ENCODE results near the gene PAX4. TPM values are rescaled to one million over a fixed set of nuclear protein-coding genes. Genes with fewer than 3 reads are reported as not detected.

Gene PAX4
- total RNA-seq, 2 experiments from 2014 or later = not detected

DNA sequence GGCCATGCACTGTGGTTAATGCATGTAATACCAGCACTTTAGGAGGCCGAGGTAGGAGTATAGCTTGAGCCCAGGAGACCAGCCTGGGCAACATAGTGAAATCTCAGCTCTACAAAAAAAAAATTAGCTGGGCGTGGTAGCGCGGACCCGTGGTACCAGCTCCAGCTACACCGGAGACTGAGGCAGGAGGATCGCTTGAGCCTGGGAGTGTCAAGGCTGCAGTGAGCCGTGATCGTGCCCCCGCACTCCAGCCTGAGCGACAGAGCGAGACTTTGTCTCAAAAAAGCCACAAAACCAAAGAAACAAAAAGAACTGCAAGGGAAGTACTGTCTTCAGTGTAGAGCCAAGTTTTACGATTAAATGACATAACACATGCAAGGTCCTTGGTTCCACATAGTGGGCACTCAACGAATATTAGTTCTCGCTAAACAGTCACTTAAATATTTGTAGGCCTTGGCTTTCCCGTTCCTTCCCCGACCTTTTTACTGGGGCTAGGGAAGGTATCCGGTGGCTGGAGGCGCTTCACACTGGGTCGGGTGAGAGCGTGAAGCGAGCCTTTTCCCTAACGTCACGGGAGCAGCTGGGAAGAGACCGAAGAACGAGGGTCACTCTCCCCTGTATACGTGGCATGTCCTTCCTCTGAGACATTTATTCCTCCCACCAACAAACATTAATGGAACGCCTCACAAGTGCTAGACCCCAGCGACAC lies 33.1 kb upstream of the PAX4 start:
- POLR2A ChIA-PET = interaction anchor here (1.6 to 2.3 kb wide), 2 partner anchors 65 to 258 kb away, joined by 6 to 7 read pairs; partner anchors contain the start of genes GCC1 and ZNF800
- peaks cover 2% of the 10 kb centered on the region for H3K27me3 Mint-ChIP-seq
- H3K4me1 Mint-ChIP-seq = peaks cover 33% of the 10 kb centered on the region
- H3K27ac Mint-ChIP-seq = peak overlapping the region; percentile 97
- DNase-seq (peak; percentile 37), ATAC-seq (ENCODE audit: low read depth) (no peak)
- no peaks in the 10 kb centered on the region for H3K9me3 Mint-ChIP-seq
- H3K4me3 Mint-ChIP-seq = peak overlapping the region; percentile 98
- H3K36me3 Mint-ChIP-seq = peaks cover 14% of the 10 kb centered on the region

- H3K4me1 Mint-ChIP-seq = peaks cover 16% of the 10 kb centered on the region
- no peaks in the 10 kb centered on the region for H3K9me3 Mint-ChIP-seq
- no peak for DNase-seq
- ATAC-seq (ENCODE audit: low read depth) = no peak
- POLR2A ChIA-PET = no interaction called here
- H3K4me3 Mint-ChIP-seq = no peak overlapping the region
- peaks cover 6% of the 10 kb centered on the region for H3K36me3 Mint-ChIP-seq
- no peak overlapping the region for H3K27ac Mint-ChIP-seq
- peaks cover 5% of the 10 kb centered on the region for H3K27me3 Mint-ChIP-seq
Measured at GRCh38 chr7:127648986-127649385, 31.0 kb upstream of the PAX4 start.

DNA sequence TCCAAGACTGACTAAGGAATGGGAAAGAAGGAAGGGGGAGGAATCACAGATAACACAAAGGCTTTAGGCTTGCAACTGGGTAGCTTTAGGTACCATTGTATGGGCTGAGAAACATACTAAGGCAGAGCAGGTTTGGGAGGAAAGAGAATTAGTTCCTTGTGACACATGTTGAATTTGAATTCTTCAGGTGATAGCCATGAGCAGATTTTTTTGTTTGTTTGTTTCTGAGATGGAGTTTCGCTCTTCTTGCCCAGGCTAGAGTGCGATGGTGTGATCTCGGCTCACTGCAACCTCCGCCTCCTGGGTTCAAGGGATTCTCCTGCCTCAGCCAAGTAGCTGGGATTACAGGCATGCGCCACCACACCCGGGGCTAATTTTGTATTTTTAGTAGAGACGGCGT lies 29.7 kb upstream of the PAX4 start:
- POLR2A ChIA-PET = no interaction called here
- H3K27ac Mint-ChIP-seq = no peak overlapping the region
- H3K9me3 Mint-ChIP-seq = no peaks in the 10 kb centered on the region
- H3K27me3 Mint-ChIP-seq = peaks cover 5% of the 10 kb centered on the region
- DNase-seq (no peak), ATAC-seq (ENCODE audit: low read depth) (no peak)
- peaks cover 5% of the 10 kb centered on the region for H3K4me1 Mint-ChIP-seq
- H3K36me3 Mint-ChIP-seq = no peaks in the 10 kb centered on the region
- no peak overlapping the region for H3K4me3 Mint-ChIP-seq

GRCh38 chr7:127644484-127644883 lies 26.5 kb upstream of the PAX4 start:
- POLR2A ChIA-PET = no interaction called here
- DNase-seq (no peak), ATAC-seq (ENCODE audit: low read depth) (no peak)
- Mint-ChIP-seq H3K4me3 (no peak overlapping the region), H3K9me3 (no peaks in the 10 kb centered on the region), H3K36me3 (no peaks in the 10 kb centered on the region), H3K4me1 (no peaks in the 10 kb centered on the region), H3K27me3 (peaks cover 16% of the 10 kb centered on the region), H3K27ac (no peak overlapping the region)

- ATAC-seq (ENCODE audit: low read depth) (no peak), DNase-seq (no peak)
- H3K27ac Mint-ChIP-seq = no peak overlapping the region
- H3K9me3 Mint-ChIP-seq = peaks cover 1% of the 10 kb centered on the region
- peaks cover 38% of the 10 kb centered on the region for H3K27me3 Mint-ChIP-seq
- H3K4me1 Mint-ChIP-seq = no peaks in the 10 kb centered on the region
- no peak overlapping the region for H3K4me3 Mint-ChIP-seq
- POLR2A ChIA-PET = no interaction called here
- H3K36me3 Mint-ChIP-seq = no peaks in the 10 kb centered on the region
Measured at GRCh38 chr7:127638197-127638596, 20.3 kb upstream of the PAX4 start.

- Mint-ChIP-seq H3K9me3 (peaks cover 1% of the 10 kb centered on the region), H3K4me1 (no peaks in the 10 kb centered on the region), H3K36me3 (no peaks in the 10 kb centered on the region), H3K27me3 (peaks cover 38% of the 10 kb centered on the region), H3K27ac (no peak overlapping the region), H3K4me3 (no peak overlapping the region)
- no peak for ATAC-seq (ENCODE audit: low read depth)
- POLR2A ChIA-PET = no interaction called here
- DNase-seq = no peak
Measured at GRCh38 chr7:127635659-127636285, 17.8 kb upstream of the PAX4 start.

DNA sequence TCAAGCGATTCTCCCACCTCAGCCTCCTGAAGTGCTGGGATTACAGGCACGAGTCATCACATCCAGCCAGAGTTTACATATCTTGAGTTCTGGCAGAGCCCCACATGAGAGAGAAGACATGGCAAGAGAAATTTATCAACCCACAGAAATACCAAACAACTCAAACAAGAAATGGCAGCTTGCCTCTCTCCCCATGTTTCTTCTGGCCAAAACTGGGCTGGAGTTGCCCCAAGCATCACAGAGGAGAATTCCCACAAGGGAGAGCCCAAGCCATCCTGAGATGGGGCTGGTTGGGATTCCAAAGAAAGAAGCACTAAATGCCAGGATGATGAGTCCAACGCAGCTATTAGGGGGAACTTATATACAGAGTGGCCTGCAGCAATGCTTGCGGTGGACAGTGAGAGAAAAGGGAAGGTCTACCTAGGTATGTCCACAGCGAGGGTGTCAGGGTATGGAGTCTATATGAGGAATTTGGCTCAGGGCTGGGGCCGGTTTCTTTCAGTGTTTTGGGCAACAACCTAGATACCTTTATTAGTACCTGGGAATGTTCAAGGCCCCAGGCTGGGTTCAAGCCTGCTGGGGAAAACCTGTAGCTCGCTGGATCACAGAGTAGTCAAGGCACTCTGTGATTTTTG lies 14.5 kb upstream of the PAX4 start:
- Mint-ChIP-seq H3K4me1 (no peaks in the 10 kb centered on the region), H3K27ac (no peak overlapping the region), H3K4me3 (no peak overlapping the region), H3K36me3 (no peaks in the 10 kb centered on the region), H3K9me3 (peaks cover 1% of the 10 kb centered on the region), H3K27me3 (peaks cover 35% of the 10 kb centered on the region)
- POLR2A ChIA-PET = no interaction called here
- DNase-seq = no peak
- ATAC-seq (ENCODE audit: low read depth) = no peak

GRCh38 chr7:127629268-127629854 lies 11.4 kb upstream of the PAX4 start:
- no peak overlapping the region for H3K27ac Mint-ChIP-seq

GRCh38 chr7:127628445-127628844 lies 10.5 kb upstream of the PAX4 start:
- H3K4me3 Mint-ChIP-seq = no peak overlapping the region
- peaks cover 41% of the 10 kb centered on the region for H3K27me3 Mint-ChIP-seq
- DNase-seq (no peak), ATAC-seq (ENCODE audit: low read depth) (no peak)
- POLR2A ChIA-PET = no interaction called here
- H3K9me3 Mint-ChIP-seq = no peaks in the 10 kb centered on the region
- H3K27ac Mint-ChIP-seq = no peak overlapping the region
- no peaks in the 10 kb centered on the region for H3K4me1 Mint-ChIP-seq
- H3K36me3 Mint-ChIP-seq = no peaks in the 10 kb centered on the region

More at GRCh38 chr7:127629268-127629854, 11.4 kb upstream of the PAX4 start:
- DNase-seq (peak; percentile 40), ATAC-seq (ENCODE audit: low read depth) (peak; percentile 56)
- POLR2A ChIA-PET = no interaction called here
- Mint-ChIP-seq H3K4me3 (no peak overlapping the region), H3K9me3 (peaks cover 1% of the 10 kb centered on the region), H3K36me3 (no peaks in the 10 kb centered on the region), H3K4me1 (no peaks in the 10 kb centered on the region), H3K27me3 (peaks cover 37% of the 10 kb centered on the region)

DNA sequence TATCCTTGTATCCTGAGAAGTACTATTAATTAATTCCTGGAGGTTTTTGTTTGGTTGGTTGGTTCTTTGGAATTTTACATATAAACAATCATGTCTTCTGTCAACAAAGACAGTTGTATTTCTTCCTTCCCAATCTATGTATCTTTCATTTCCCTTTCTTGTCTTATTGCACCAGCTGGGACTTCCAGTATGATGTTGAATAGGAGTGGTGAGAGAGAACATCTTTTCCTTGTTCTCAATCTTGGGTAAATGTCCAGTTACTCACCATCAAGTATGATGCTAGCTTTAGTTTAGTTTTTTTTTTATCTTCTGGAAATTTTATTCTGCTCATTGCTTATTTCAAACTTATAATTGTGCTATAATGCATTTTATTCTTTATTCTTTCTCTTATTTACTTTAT lies 7.4 kb upstream of the PAX4 start:
- H3K4me3 Mint-ChIP-seq = no peak overlapping the region
- H3K27ac Mint-ChIP-seq = no peak overlapping the region
- no peak for DNase-seq
- peaks cover 2% of the 10 kb centered on the region for H3K4me1 Mint-ChIP-seq
- peaks cover 57% of the 10 kb centered on the region for H3K27me3 Mint-ChIP-seq
- H3K36me3 Mint-ChIP-seq = no peaks in the 10 kb centered on the region
- ATAC-seq (ENCODE audit: low read depth) = no peak
- POLR2A ChIA-PET = no interaction called here
- no peaks in the 10 kb centered on the region for H3K9me3 Mint-ChIP-seq

DNA sequence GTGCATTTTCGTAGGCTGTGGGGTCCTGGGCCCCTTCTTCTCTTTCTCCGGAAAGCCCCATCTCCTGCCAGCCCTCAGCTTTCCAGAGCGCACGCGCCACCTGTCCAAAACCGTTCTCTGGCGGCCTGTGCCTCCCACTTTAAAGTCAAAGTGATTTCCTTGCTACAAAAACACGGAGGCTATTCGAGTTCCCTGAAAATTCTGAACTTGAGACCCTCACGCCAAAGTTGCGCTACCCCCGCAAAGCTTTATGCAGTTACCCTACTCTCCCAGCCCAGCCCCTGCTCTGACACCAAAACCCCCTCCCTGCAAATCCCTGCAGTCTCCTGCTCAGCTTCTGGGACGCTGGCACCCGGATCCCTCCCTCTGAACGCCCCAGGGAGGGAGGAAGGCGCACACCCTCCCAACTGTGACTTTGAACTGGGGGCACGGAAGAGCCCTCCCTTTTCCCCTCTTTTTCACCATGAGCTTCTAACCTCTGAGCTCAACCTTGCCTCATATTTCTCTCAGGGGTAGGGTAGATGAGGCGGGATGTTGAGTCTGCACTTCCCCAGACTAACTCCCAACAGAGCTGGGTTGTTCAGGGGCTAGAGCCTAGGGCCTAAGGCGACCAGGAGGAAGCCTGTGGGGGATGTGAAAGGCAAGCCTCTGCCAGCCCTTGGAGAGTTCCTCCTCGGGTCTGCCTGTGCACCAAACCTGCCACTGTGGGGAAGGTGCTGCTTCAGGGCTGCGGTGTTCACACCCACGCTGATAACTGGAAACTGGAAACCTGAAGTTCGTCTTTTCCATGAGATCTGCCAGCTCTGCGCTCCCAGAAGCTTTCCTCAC lies 2.7 kb upstream of the PAX4 start:
- H3K4me3 Mint-ChIP-seq = peak overlapping the region; percentile 43
- peaks cover 68% of the 10 kb centered on the region for H3K27me3 Mint-ChIP-seq
- no peak overlapping the region for H3K27ac Mint-ChIP-seq
- H3K9me3 Mint-ChIP-seq = no peaks in the 10 kb centered on the region
- POLR2A ChIA-PET = no interaction called here
- no peaks in the 10 kb centered on the region for H3K36me3 Mint-ChIP-seq
- peak; percentile 42 for ATAC-seq (ENCODE audit: low read depth)
- peaks cover 2% of the 10 kb centered on the region for H3K4me1 Mint-ChIP-seq
- DNase-seq = no peak

DNA sequence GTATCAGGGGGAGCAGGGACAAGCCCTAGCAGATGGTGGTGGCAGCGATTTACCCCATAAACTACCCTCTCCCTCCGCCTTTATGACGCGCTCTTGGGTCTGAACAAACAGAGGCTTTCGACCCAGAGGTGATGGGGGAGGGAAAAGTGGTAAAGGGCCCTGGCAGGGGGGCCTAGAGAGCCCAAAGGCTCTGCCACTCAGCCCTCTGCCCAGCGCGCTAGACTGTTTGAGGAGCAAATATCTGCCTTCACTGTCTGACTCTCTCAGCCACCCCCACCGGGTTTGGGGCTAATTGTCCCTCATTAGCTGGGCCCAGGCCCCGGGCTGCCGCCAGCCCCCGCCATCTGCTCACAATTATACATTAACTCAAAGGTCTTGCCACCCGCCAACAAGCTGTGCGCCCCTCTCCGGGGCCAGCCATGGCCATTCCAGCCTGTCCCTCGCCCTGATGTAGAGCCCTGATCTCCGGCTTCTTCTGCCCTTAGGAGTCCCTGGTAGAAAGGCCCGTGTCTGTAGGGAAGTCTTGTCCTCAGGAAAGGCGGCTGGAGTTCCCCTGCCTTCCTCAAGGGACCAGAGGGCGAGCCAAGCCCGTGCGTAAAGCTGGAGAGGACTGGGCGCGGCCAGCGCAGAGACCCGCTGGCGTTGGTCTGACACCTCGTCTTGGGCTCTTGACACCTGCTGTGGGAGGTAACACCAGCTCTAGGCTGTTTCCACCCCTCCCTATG lies 1.9 kb upstream of the PAX4 start:
- Mint-ChIP-seq H3K9me3 (no peaks in the 10 kb centered on the region), H3K4me3 (no peak overlapping the region), H3K27ac (no peak overlapping the region), H3K27me3 (peaks cover 62% of the 10 kb centered on the region), H3K4me1 (peaks cover 2% of the 10 kb centered on the region), H3K36me3 (no peaks in the 10 kb centered on the region)
- POLR2A ChIA-PET = no interaction called here
- DNase-seq (no peak), ATAC-seq (ENCODE audit: low read depth) (no peak)

DNA sequence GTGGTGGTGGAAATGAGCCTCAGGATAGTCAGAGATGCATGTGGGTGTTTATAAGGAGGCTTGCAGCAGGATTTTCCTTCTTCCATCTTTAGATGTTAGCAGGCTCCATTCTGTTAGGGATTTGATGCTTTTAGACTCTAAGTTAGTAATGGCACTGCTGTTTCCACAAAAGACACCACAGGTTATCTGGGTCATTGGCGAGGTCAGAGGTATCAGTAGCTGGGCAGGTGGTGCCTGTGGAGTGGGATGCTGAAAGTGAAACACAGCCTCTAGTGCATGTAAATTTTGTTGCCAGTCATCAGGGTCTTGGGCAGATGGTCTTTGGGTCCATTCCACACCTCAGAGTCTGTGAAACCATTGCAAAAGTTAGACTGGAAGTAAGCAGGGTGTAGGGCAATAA lies 833 bp upstream of the PAX4 start:
- DNase-seq (no peak), ATAC-seq (ENCODE audit: low read depth) (no peak)
- H3K9me3 Mint-ChIP-seq = no peaks in the 10 kb centered on the region
- H3K27ac Mint-ChIP-seq = no peak overlapping the region
- no peak overlapping the region for H3K4me3 Mint-ChIP-seq
- no peaks in the 10 kb centered on the region for H3K36me3 Mint-ChIP-seq
- POLR2A ChIA-PET = no interaction called here
- H3K4me1 Mint-ChIP-seq = peaks cover 2% of the 10 kb centered on the region
- H3K27me3 Mint-ChIP-seq = peaks cover 53% of the 10 kb centered on the region

All from activated naive CD8-positive, alpha-beta T cell treated with anti-CD3 and anti-CD28 coated beads, Interleukin-2, amount 10 ng/mL, durations not matched to agents 7 days and 5 days (primary cell).